Neural crest cell (in vitro differentiated cells): Measurements from ENCODE around the gene DIP2C. TPM values are rescaled to one million over a fixed set of nuclear protein-coding genes. Genes with fewer than 3 reads are reported as not detected.
A peak's percentile ranks its signal among the peaks of the same experiment; 100 is the strongest.

Experiments
- DNase-seq: peaks from one replicate; pipeline ENCODE4 v3.0.0; 2021; ENCODE audit warnings: low read depth, mixed read lengths, low spot score
- H3K27ac Mint-ChIP-seq: one replicate; pipeline ENCODE4 v1.8.0; 2021; ENCODE audit warnings: mild to moderate bottlenecking, mixed read lengths; ENCODE audit not compliant: unreplicated experiment
- H3K27me3 Mint-ChIP-seq: 2 replicates; pipeline ENCODE4 v1.8.0; 2021; ENCODE audit warnings: low read depth, mild to moderate bottlenecking, mixed read lengths
- H3K36me3 Mint-ChIP-seq: 2 replicates; pipeline ENCODE4 v1.8.0; 2021; ENCODE audit warnings: low read depth, mild to moderate bottlenecking, mixed read lengths
- H3K4me1 Mint-ChIP-seq: 2 replicates; pipeline ENCODE4 v1.8.0; 2021; ENCODE audit warnings: mixed read lengths
- H3K4me3 Mint-ChIP-seq: one replicate; pipeline ENCODE4 v1.8.0; 2021; ENCODE audit warnings: mild to moderate bottlenecking, mixed read lengths
- H3K9me3 Mint-ChIP-seq: 2 replicates; pipeline ENCODE4 v1.8.0; 2021; ENCODE audit warnings: mixed read lengths
- CTCF ChIP-seq: fragments of 200-600 bp; sonication (generic); conservative IDR thresholded peaks from 2 replicates; pipeline ENCODE4 v1.5.0; 2021; ENCODE audit warnings: antibody characterized with exemption, mild to moderate bottlenecking
- total RNA-seq: library from RNA; stranded (reverse); gene quantifications from 2 replicates; pipeline ENCODE4 v1.2.1, GENCODE V29; 2021

The DIP2C gene
- total RNA-seq, 1 donor from 2014 or later: 21.7 TPM

- no peak overlapping the region for H3K4me3 Mint-ChIP-seq
Observed at GRCh38 chr10:335151-335800, 354.2 kb downstream of the DIP2C start.

GRCh38 chr10:331186-331585 lies 358.3 kb downstream of the DIP2C start:
- no peak overlapping the region for H3K27ac Mint-ChIP-seq
- no peak for TF ChIP-seq CTCF
- DNase-seq: no peak
- H3K27me3 Mint-ChIP-seq: no peaks in the 10 kb centered on the region
- peaks cover 8% of the 10 kb centered on the region for H3K36me3 Mint-ChIP-seq
- H3K4me1 Mint-ChIP-seq: no peaks in the 10 kb centered on the region
- no peak overlapping the region for H3K4me3 Mint-ChIP-seq
- no peaks in the 10 kb centered on the region for H3K9me3 Mint-ChIP-seq

More at GRCh38 chr10:335151-335800, 354.2 kb downstream of the DIP2C start:
- H3K9me3 Mint-ChIP-seq: no peaks in the 10 kb centered on the region
- no peaks in the 10 kb centered on the region for H3K4me1 Mint-ChIP-seq
- no peak overlapping the region for H3K27ac Mint-ChIP-seq
- no peak for DNase-seq
- no peak for TF ChIP-seq CTCF
- H3K27me3 Mint-ChIP-seq: no peaks in the 10 kb centered on the region
- peaks cover 22% of the 10 kb centered on the region for H3K36me3 Mint-ChIP-seq

DNA sequence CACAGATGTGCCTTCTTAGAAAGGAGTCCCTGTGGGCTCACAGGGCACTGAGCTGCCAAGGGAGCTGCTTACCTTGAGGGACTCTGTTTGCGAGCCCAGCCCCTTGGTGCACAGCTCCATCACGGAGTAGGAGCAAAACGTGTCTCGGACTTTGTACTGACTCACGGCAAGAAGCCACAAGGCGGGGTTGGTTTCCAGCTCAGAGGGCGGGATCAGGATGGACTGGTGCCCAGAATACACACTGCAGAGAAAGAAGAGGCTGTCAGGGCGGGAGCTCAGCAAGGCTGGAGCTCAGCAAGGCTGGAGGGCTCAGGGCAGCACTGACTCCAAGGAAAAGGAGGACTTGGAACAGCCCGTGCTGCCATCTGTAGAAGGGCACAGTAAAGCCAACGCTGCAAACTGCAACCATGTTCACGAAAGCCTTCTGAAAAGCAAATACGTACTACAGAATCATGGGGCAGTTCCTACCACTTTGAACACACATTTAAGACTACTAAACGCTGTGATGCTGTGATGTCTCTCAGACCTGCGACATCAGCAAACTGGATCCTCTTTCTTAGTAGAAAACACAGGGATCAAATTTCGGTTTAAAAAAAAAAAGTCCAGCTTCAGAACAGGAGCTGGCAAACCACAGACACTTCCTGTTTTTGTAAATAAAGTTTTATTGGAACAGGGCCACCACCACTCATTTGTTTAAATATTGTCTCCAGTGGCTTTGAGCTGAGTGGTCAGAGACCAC lies 359.9 kb downstream of the DIP2C start:
- Mint-ChIP-seq H3K36me3 (peaks cover 11% of the 10 kb centered on the region), H3K4me3 (no peak overlapping the region), H3K27me3 (no peaks in the 10 kb centered on the region), H3K4me1 (no peaks in the 10 kb centered on the region), H3K27ac (peak overlapping the region; percentile 82), H3K9me3 (no peaks in the 10 kb centered on the region)
- no peak for TF ChIP-seq CTCF
- no peak for DNase-seq

- no peaks in the 10 kb centered on the region for H3K27me3 Mint-ChIP-seq
- no peak for TF ChIP-seq CTCF
- no peak overlapping the region for H3K4me3 Mint-ChIP-seq
- H3K27ac Mint-ChIP-seq: peak overlapping the region; percentile 9
- no peak for DNase-seq
- H3K9me3 Mint-ChIP-seq: no peaks in the 10 kb centered on the region
- peaks cover 20% of the 10 kb centered on the region for H3K36me3 Mint-ChIP-seq
- no peaks in the 10 kb centered on the region for H3K4me1 Mint-ChIP-seq
Observed at GRCh38 chr10:327889-328852, 361.3 kb downstream of the DIP2C start.

- TF ChIP-seq CTCF: no peak
- DNase-seq: no peak
- Mint-ChIP-seq H3K9me3 (no peaks in the 10 kb centered on the region), H3K4me1 (no peaks in the 10 kb centered on the region), H3K27me3 (no peaks in the 10 kb centered on the region), H3K27ac (no peak overlapping the region), H3K4me3 (no peak overlapping the region), H3K36me3 (peaks cover 20% of the 10 kb centered on the region)
Observed at GRCh38 chr10:326894-327635, 362.4 kb downstream of the DIP2C start.
